ENCODE data around the gene RAMP1.
"Not testable (repeated sequence)": the region's sequence is repeated elsewhere in the genome, so short reads cannot be mapped to it uniquely, and the experiment has no call there.

The RAMP1 gene

DNA sequence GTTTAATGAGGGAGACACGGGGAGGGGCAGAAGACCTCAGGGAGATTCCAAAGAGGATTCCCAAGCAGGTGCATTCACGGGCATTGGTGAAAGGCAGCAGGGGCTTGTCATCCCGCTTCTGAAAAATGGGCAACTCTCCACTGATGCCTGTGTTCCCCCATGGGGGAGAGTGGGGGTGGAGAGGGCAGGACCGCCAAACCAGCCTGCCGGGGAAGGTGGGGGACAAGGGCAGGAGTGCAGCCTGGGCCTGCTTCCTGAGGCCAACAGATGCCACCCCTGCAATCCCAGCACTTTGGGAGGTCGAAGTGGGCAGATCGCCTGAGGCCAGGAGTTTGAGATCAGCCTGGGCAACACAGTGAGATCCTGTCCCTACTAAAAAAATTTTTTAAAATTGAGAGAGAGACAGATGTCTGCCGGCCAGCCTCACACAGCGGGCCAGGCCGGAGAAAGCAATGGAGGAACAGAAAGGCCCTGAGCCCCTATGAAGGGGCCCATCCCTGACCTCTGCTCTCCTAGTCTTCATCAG is 62.6 kb downstream of the RAMP1 start:
- DNase-seq, result no peak

DNA sequence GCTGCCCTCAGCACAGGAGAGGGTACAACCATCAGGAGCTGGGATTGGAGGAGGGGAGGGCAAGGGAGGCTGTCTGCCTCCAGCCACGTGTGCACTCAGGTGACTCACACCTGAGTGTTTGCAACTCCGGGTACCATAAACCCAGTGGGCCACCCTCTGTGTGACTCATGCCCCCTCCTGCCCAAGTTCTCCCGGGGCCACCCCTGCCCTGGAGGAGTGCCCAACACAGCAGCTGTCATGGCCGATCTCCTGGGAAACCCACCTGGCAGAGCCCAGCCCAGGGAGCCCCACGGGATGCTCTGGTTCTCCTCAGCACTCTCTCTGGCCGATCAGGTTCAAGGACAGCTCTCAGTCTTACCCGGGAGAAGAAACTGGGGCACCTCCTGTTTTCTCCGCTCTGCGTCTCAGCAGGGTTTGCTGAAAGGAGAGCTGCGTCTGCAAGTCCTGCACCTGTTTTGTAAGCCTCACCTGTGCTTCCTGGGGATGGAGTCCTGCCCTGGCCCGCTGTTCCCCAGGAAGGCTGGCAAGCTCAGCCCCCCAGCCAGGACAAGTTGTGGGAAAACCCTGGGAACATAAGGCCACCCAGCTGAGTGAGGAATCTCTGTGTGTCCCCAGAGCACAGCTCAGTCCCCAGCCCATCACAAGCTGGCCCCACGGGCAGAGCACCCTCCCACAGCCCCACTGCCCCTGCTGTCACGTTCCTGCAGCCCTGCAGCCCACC is 63.4 kb downstream of the RAMP1 start:
- no peak for DNase-seq

DNA sequence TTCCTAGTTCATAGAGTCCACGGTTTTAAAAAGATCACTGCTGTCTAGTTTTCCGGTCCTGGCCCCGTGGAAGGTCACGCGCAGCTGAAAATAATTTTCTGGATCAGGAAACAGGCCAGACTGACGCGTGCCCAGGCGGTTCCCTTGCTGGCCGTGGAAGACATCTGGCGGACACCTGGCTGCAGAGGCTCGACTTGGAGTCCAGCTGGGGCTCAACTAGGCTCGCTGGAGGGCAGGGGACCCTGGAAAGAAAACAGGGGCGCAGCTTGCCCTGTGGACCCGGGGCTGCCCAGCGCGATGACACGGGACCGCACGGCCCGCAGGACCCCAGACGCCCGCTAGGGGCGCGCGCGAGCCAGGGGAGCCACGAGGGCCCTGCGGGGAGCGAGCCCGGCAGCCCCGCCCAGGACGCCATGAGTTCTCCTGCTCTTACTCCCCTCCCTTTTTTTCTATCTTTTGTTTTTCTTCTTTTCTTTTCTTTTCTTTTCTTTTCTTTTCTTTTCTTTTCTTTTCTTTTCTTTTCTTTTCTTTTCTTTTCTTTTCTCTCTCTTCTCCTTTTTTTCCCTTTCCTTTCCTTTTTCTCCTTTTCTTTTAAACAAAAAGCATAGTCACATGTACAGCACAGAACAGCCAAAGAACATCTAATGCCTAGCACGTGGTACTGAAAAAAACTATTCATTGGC is 64.2 kb downstream of the RAMP1 start:
- peak; percentile 75 for DNase-seq

DNA sequence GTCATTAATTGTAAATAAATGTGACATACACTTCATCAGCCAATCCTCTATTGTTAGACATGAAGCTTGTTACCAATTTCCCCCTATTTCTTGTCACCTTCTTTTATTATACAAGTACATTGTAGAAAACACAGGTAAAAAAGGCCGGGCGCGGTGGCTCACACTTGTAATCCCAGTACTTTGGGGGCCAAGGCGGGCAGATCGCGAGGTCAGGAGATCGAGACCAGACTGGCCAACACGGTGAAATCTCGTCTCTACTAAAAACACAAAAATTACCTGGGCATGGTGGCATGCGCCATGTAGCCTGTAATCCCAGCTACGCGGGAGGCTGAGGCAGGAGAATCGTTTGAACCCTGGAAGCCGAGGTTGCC is 64.7 kb downstream of the RAMP1 start:
- no peak for DNase-seq

DNA sequence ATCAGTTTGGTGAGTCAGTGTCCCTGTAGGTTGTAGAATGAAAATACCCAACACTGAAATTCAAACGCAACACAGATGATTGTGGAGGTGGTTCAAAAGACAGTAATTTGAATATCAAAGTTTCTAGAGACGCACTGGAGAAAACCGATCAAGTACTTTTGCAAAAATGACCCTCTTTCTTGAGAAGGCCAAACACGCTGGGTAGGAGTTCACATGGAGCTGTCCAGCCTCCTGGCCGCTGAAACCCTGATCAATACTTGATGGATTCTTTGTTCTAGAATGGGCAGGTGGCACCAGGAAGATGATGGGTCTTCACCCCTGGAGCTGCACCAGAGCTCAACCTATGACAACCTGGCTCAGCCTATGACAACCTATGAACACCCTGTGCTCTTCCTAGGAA is 67.7 kb downstream of the RAMP1 start:
- no peak for DNase-seq

DNA sequence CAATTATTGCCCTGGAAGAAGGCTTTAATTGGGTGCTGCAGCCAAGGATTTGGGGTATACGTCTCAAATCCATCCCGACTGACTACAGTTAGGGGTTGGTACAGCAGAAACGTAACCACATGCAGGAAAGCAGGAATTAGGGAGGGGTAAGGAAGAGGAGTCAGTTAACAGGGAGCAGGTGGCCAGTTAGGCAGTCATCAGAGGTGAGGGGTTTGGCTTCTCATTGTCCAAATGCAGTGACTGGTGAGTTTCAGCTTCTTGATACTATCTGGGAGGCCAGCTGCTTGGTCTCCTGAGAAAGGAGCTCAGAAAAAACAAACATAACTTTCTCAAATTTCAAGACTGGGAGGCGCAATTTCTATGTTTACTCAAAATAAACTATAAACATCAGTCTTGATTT is 68.6 kb downstream of the RAMP1 start:
- no peak for DNase-seq

DNA sequence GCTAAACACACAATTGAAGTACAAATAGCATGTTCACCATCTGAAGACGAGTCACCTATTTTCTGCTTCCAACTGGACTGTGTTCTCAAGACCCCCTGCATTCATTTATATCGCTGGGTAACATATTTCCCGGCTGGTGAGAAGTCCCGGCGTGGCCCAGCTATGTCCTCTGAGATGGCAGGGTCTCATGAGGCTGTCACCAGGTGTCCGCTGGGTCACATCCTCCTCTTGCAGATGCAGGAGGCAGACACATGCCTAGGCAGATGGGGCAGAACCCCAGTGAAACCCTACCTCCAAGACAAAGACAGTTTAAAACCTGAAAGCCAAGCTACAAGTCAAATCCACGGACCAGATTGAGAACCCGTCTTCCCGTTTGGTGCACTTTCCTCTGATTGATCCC is 70.6 kb downstream of the RAMP1 start:
- no peak for DNase-seq

DNA sequence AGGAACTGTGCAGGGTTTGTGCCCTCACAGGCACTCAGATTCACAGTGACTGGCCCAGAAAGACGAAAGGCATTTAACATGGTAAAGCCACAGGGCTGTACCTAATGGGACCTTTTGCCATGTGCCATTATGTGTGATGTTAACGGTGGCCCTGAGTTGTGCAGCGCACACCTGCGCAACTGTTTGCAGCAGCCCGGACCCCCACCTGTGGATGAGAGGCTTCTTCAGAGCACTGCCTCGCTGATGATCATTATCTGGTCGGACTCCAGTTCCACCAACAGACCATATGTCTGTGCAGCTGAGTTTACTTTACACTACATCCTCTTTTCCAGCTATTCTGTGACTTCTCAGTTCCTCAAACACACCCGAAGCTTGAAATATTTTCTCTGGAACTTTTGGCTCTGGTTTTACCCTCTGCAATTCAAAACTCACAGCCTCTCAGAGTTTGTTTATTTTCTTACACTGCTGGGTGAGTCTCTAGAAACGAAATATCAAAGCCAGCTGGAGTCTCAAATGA is 71.8 kb downstream of the RAMP1 start:
- no peak for DNase-seq

DNA sequence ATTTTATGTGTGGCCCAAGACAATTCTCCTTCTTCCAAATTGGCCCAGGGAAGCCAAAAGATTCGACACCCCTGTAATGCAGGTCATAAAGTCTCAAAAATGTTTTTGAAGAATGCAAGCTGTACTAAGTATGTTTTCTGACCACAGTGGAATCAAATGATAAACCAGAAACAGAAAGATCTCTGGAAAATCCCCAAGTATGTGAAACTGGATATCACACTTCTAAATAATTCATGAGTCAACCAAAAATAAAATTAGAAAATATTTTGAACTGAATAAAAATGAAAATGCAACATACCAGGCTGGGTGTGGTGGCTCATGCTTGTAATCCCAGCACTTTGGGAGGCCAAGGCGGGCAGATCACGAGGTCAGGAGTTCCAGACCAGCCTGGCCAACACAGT is 73.3 kb downstream of the RAMP1 start:
- no peak for DNase-seq

DNA sequence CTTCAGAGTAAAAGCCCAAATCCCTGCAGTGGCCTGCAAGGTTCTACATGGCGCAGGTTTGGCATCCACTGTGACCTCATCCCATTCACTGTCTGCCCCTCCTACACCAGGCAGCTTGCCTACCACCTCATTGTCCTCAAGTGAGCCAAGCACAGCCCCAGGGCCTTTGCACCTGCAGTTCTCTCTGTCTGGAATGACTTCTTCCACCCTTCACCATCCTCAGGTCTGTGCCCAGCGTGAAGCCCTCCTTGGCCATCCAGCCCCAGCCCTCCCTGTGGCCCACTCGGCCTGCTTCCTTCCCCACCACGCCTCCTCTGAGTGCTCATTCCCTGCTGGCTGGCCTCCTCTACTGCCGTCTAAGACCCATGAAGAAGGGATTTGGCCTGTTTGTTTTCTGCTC is 74.8 kb downstream of the RAMP1 start:
- DNase-seq, result no peak

DNA sequence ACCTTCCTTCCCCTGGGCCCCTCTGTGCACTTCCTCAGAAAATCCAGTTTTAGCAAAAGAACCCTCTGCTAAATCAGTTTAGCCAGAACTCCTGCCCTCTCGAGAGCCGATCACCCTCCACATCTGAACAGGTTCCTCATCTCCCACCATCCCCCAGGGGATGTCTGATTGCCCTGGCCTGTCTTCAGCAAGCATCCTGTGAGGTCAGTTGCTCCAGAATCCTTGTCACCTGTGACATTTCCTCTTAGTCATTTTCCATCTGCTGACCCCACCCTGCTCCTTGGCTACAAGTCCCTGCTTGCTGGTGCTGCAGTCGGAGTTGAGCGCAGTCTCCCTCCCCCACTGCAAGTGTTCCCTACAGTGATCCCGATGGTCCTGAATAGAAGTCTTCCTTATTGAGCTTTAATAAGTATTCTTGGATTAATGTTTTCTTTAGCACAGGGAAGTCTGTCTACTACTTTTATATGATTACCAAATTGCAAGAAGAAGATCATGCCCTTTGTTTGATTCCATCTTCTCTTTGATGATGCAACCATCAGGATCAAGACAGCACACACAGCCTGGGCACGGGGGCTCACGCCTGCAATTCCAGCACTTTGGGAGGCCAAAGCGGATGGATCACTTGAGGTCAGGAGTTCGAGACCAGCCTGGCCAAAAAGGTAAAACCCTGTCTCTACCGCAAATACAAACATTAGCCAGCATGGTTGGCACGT is 76.5 kb downstream of the RAMP1 start:
- DNase-seq, result no peak

DNA sequence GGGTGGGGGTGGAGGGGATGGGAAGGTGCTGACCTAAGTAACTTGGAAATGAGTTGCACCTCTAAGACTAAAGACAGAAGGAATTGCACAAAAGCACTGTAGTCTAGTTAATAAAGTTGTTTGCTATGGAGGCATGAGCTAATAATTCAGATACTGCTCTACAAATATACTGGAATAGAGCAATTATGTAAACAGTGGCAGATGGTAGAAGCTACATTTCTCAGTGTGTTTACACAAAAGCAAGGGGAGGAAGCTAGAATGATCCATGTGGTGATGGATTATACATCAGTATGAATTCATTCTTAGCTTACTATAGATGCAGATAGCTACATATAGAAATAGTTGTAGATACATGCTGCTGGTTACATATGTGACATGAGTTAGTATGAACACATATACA is 79.8 kb downstream of the RAMP1 start:
- DNase-seq, result no peak

DNA sequence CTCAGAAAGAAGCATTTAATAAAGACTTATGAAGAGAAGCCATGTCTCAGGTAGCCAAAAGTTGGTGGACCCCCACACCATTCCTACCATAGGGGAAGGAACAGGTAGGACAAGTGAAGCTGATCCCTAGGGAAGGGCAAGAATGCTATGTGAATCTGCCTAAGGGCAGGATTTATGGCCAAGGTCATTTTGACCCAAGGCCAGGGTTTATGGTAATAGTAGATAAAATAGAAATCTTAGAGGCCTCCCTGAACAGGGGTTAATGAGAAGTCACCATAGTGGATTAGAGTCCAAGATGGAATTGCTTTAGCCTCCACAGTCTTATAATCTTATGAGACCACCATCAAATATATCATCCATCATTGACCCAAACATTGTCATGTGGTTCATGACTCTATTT is 81.4 kb downstream of the RAMP1 start:
- no peak for DNase-seq

DNA sequence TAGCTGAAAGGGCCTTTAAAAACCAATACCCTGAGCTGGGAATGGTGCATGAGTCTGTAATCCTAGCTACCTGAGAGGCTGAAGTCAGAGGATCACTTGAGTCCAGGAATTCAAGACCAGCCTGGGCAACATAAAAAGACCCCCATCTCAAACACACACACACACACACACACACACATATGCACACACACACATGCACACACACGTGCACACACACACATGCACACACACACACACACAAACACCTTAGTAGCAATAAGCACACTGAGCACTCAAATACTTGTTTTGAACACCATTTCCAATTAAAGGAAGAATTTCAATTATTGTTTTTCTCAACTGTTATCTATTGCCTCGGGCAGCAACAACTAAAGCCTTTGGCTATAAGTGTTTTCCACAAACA is 81.8 kb downstream of the RAMP1 start:
- DNase-seq, result no peak

DNA sequence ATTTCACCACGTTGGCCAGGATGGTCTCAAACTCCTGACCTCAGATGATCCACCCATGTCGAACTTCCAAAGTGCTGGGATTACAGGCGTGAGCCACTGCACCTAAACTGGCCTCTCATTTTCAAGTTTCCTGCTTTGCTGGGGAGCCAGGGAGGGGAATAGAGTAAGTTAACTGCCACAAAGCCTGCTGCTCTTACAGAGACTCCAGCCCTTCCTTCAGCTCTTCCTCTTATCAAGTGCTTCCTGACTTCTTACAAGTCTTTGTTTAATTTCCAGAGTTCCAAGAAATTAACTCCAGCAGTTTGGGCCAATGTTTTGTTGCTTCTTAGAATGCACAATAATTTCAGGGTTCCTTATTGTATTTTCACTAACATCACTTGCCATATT is 83.1 kb downstream of the RAMP1 start:
- DNase-seq, result no peak

DNA sequence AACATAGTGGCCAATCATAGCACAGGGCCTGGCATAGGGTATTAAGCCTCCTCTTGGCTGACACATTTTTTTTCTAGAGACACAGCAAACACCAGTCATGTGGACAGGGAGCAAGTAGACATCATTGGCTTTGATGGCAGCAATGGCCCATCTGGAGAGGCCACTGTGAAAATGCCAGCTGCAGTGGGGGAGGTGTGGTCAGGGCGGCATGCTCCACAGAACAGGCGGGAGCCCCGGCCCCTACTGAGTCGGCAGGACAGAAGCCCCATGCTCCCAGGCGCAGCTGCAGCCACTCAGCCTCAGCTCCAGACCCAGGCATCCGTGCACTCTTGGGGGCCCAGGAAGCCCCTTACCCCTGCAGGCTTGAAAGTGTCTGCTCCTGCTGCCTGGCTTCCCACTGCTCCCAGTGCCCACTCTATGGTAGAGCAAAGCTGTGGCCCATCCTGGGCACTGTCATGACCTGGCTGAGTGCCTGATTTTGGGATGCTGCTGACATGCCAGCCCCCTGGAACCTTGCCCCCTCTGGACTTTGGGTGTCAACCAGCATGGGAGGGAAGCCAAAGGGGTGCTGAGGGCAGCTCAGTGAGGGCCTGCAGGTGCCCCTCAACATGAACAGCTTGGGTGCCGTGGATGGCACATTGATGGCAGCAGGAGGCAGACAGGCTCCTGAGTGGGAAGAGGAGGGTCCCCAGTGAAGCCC is 84.1 kb downstream of the RAMP1 start:
- DNase-seq, result no peak

DNA sequence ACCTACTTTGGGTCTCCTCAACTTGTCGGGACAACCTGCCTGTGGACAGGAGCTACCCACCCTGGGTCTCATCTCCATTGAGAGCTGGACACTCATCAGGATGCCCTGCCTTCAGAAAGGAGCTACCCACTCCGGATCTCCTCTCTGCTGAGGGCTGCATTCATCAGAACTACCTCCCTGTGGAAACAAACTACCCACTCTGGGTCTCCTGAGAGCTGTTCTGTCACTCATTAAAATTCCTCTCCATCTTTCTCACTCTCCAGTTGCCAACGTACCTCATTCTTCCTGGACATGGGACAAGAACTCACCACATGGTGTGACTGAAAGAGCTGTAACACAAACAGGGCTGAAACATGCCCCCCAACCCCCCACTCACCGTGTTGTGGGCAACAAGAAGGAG is 84.9 kb downstream of the RAMP1 start:
- DNase-seq, result no peak

DNA sequence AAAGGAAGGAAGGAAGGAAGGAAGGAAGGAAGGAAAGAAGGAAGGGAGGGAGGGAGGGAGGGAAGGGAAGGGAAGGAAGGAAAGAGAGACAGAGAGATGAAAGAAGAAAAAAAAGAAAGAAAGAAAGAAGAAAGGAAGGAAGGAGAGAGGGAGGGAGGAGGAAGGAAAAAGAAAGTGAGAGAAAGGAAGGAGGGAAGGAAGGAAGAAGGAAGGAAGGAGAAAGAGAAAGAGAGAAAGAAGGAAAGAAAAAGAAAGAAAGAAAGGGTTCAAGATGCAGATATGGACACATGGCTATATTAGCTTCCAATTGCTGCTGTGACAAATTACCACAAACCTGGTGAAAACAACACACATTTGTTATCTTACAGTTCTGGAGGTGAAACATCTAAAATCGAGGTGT is 87.0 kb downstream of the RAMP1 start:
- no peak for DNase-seq

DNA sequence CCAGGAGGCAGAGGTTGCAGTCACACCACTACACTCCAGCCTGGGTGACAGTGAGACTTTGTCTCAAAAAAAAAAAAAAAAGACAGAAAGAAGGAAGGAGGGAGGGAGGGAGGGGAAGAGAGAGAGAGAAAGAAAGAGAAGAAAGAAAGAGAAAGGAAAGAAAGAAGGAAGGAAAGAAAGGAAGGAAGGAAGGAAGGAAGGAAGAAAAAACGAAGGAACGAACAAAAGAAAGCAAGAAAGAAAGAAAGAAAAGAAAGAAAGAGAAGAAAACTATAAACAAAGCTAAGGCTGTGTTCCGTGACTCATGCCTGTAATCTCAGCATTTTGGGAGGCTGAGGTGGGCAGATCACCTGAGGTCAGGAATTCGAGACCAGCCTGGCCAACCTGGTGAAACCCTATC is 91.9 kb downstream of the RAMP1 start:
- DNase-seq, result not testable (repeated sequence)

DNA sequence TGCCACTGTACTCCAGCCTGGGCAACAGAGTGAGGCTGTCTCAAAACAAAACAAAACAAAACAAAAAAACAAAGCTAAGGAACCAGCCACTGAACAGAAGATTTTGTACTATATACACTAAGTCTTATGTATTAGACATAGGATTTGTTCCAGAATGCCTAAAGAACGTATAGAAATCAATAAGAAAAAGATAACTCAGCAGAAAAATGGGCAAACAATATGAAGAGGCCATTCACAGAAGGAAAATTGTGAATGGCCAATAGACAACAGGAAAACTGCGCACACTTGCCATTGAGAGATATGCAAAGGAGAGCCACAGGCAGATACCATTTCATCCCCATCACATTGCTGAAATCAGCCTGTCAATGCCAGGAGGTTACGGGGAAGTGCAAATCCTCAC is 92.5 kb downstream of the RAMP1 start:
- no peak for DNase-seq

DNA sequence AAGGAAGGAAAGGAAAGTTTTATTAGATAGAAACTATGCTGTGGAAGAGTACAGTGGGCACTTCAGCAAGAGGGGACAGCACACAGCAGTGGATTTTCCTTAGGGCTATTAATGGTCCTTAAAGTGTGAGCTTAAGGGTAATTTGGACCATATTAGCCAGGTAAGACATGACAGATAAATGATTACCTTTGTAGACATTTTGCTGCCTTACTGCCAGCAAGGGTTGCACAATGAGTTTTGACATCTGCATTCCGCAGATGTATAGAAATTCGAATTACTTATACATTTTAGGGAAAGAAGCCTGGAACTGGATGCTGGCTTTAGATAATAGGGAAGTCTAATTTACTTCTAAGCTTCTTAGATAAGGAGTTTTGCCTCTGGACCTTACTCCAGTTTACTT is 93.4 kb downstream of the RAMP1 start:
- DNase-seq, result no peak

DNA sequence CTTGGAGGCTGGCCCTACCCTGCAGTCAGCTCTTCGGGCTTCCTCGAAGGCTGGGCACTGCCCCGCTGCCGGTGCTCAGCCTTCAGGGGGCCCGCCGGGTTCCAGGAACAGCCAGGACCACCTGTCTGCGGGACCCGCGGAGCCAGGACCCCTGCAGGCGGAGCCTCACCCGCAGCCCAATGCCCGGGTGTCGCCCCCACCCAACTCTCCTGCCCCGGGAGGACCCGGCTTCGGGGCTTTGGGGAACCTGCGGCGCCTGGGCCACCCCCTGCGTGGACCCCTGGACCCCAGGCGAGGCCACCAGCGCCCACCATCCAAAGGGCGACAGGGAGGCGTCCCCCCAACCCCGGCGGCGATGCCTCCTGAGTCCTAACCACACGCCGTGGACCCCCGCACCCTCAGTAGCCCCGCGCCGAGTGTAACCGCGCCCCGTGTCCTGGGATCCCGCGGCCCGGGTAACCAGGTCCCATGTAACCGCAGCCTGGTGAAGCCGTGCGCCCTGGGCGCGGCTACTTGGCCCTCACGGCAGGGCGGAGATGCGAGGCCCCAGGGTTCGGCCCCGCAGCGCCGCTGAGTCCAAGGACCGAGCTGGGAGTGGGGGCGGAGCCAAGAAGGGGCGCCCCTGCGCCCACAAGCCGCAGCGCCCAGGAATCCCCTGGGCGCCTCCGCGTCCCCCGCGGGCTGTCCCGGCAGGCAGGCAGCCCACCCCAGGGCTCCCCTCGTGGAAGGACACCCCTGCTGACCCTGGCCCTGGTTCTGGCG is 96.4 kb downstream of the RAMP1 start:
- DNase-seq, result no peak

DNA sequence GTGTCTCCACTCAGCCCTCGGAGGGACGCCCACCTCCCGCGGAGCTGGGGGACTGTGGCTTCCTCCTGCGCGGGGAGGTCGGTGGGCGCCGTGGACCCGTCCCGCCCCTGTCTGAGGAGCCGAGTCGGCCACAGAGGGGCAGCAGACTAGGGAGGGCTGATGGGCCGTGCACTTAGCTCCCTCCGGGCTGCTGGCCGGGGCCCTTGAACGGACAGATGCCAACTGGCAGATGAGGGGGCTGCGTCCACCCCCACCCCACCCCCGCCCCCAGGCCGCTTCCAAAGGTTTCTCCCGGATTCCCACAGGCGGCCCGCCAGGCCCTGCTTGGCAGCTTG is 96.9 kb downstream of the RAMP1 start:
- DNase-seq, result no peak

All from T-helper 9 cell (primary cell).